ENCODE measurements around the gene FIBCD1. TPM values are rescaled to one million over a fixed set of nuclear protein-coding genes. Genes with fewer than 3 reads are reported as not detected.

The FIBCD1 gene
- total RNA-seq, 1 experiment from 2014 or later = 7.1 TPM

GRCh38 chr9:130852801-130853200 is 86.2 kb downstream of the FIBCD1 start:
- no peak overlapping the region for H4K8ac ChIP-seq (replicated peaks; ENCODE audit: insufficient read length, low read depth, low read length)
- H2BK120ac ChIP-seq (ENCODE audit: low read depth, low read length, poor library complexity, severe bottlenecking) = no peak overlapping the region
- H2BK15ac ChIP-seq (ENCODE audit: low read depth, low read length) = no peak overlapping the region
- peaks cover 19 to 54% (median 44%) of the 10 kb centered on the region in 3 experiments for H3K36me3 Mint-ChIP-seq (ENCODE audit: insufficient read depth in 1 of 3, low read depth in 3 of 3)
- TF ChIP-seq CTCF (conservative IDR thresholded peaks at IDR 0.05) = no peak
- H3K4ac ChIP-seq (ENCODE audit: low read depth, low read length) = no peak overlapping the region
- no peak overlapping the region for H2AFZ ChIP-seq (ENCODE audit: low read length)
- no peak overlapping the region for H2AK5ac ChIP-seq (ENCODE audit: insufficient read length, low read length)
- H3K4me1 ChIP-seq (ENCODE audit: insufficient read depth, low read length) = no peaks in the 10 kb centered on the region; the same call in 1 of the 2 replicates
- H3K27ac ChIP-seq (ENCODE audit: insufficient read length, low read depth, low read length) = no peak overlapping the region
- no peaks in the 10 kb centered on the region for H3K9me3 Mint-ChIP-seq
- H2BK5ac ChIP-seq (ENCODE audit: insufficient read length, low read length) = no peak overlapping the region
- peaks cover 8% of the 10 kb centered on the region for H3K79me1 ChIP-seq (ENCODE audit: insufficient read depth, low read depth, low read length, poor library complexity, severe bottlenecking)
- H3K79me2 ChIP-seq (ENCODE audit: insufficient read depth, low read length) = peaks cover 12% of the 10 kb centered on the region
- H3K23me2 ChIP-seq (ENCODE audit: insufficient read length, low read depth, low read length, poor library complexity, severe bottlenecking) = no peaks in the 10 kb centered on the region
- H2BK20ac ChIP-seq (ENCODE audit: low read depth, low read length, poor library complexity, severe bottlenecking) = no peak overlapping the region
- H2BK12ac ChIP-seq (ENCODE audit: insufficient read length, low read depth, low read length) = no peak overlapping the region
- no peak overlapping the region for H4K5ac ChIP-seq (ENCODE audit: insufficient read length, low read depth, low read length)
- H3K18ac ChIP-seq (ENCODE audit: insufficient read length, low read depth, low read length) = no peak overlapping the region
- H3K27ac Mint-ChIP-seq = peak overlapping the region in 1 of 3 experiments; percentile 85; a peak in 2 of 7 replicates
- no peak overlapping the region for H4K91ac ChIP-seq (ENCODE audit: insufficient read length, low read depth, low read length)
- H3K4me3 Mint-ChIP-seq = no peak overlapping the region
- no peak for DNase-seq
- no peak overlapping the region for H3K56ac ChIP-seq (ENCODE audit: insufficient read length, low read depth, low read length)
- H3K4me2 ChIP-seq (ENCODE audit: insufficient read depth, insufficient read length, low read length) = no peak overlapping the region
- no CpG with 5 or more reads among the region's 7 CpGs for WGBS (ENCODE audit: extremely low coverage, insufficient read length, low lambda C conversion rate)
- H3K23ac ChIP-seq (ENCODE audit: insufficient read length, low read depth, low read length) = no peak overlapping the region
- H3K9me3 ChIP-seq (ENCODE audit: control insufficient read depth, low read depth, low read length) = no peaks in the 10 kb centered on the region
- no peaks in the 10 kb centered on the region for H3K27me3 Mint-ChIP-seq (ENCODE audit: low read depth)
- H3K27me3 ChIP-seq (ENCODE audit: insufficient read depth, low read length) = no peaks in the 10 kb centered on the region
- peaks cover 6 to 16% of the 10 kb centered on the region in 2 experiments for H3K4me1 Mint-ChIP-seq
- no peak overlapping the region for H3K14ac ChIP-seq (ENCODE audit: insufficient read depth, low read length)
- no peak overlapping the region for H3T11ph ChIP-seq (ENCODE audit: low read length)
- no peak overlapping the region for H3K9ac ChIP-seq (ENCODE audit: extremely low read depth, insufficient read length, low read length)
- no peaks in the 10 kb centered on the region for H4K20me1 ChIP-seq (ENCODE audit: control insufficient read depth, insufficient read depth, insufficient read length)

Other genes starting within 250 kb of the FIBCD1 start
- 92.0 and 94.5 TPM in 2 replicates for gene EXOSC2, start 245.5 kb downstream of the FIBCD1 start, total RNA-seq (2021)
- gene ABL1, start 104.0 kb downstream of the FIBCD1 start, total RNA-seq (2021) = 79.4 and 83.6 TPM in 2 replicates
- gene QRFP, start 42.4 kb downstream of the FIBCD1 start, total RNA-seq (2021) = not detected in 2 replicates
- 21.7 and 21.9 TPM in 2 replicates for gene LAMC3, start 69.9 kb upstream of the FIBCD1 start, total RNA-seq (2021)
- gene AIF1L, start 157.3 kb upstream of the FIBCD1 start, total RNA-seq (2021) = 122 and 126 TPM in 2 replicates
- gene NUP214, start 186.3 kb upstream of the FIBCD1 start, total RNA-seq (2021) = 47.2 and 53.8 TPM in 2 replicates

Measured in H9 (cell line).